Mesodermal cell (in vitro differentiated cells): Measurements from ENCODE around the gene TMEM59L.
"Not testable (repeated sequence)": the region's sequence is repeated elsewhere in the genome, so short reads cannot be mapped to it uniquely, and the experiment has no call there.

Source experiments
- H3K27ac ChIP-seq: 2 replicates; pipeline ENCODE4 v1.7.0; 2013; ENCODE audit warnings: mild to moderate bottlenecking, low read depth, low read length, moderate library complexity; ENCODE audit not compliant: severe bottlenecking
- H3K36me3 ChIP-seq: 2 replicates; pipeline ENCODE4 v1.7.1; 2013; ENCODE audit warnings: mild to moderate bottlenecking, low read length, moderate library complexity; ENCODE audit not compliant: control insufficient read depth, insufficient read depth
- H3K4me1 ChIP-seq: one replicate; pipeline ENCODE4 v1.7.1; 2013; ENCODE audit warnings: mild to moderate bottlenecking, low read length; ENCODE audit not compliant: insufficient read depth, control insufficient read depth, poor library complexity, severe bottlenecking
- H3K4me3 ChIP-seq: 2 replicates; pipeline ENCODE4 v1.7.0; 2013; ENCODE audit warnings: low read length, control low read depth, mild to moderate bottlenecking; ENCODE audit not compliant: insufficient read depth, poor library complexity, severe bottlenecking; ENCODE audit errors: extremely low read depth
- H3K9me3 ChIP-seq: 2 replicates; pipeline ENCODE4 v1.7.1; 2013; ENCODE audit warnings: mild to moderate bottlenecking, low read length, moderate library complexity; ENCODE audit not compliant: control insufficient read depth
- WGBS, 2 experiments: methylation state at CpG; one replicate each; pipeline ENCODE4 v1.1.5; 2013; ENCODE audit warnings: missing lambda C conversion rate in 2 of 2; ENCODE audit not compliant: insufficient coverage in 2 of 2; 5-methylcytosine and 5-hydroxymethylcytosine counted together

TMEM59L gene

DNA sequence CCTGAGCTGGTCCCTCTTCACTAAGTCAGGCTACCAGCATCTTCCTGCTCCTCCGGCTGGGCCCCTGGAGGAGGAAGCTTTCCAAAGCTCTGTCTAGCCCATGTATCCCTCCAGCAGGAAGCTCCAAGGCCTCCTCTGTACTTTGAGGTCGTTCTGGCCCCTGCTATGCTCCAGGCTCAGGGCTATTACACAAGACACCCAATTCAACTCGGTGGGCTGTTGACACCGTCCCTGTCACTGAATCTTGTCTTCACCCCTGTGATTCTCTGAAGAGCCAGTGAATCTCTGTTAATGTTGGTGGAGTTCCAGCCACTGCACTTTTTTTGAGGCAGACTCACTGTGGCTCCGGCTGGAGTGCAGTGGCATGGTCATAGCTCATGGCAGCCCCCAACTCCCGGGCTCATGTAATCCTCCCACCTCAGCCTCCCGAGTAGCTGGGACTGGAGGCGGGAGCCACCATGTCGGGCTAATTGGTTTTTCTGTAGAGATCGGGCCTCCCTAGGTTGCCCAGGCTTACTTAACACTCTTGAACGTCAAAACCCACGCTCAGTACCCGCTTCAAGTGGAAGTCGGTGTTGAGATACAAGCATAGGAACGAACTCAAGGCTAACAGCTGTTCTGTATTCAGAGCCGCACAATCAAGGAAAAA lies 24.6 kb upstream of the TMEM59L start:
- Histone ChIP-seq H3K36me3 (no peaks in the 10 kb centered on the region), H3K27ac (peak overlapping the region; percentile 85), H3K4me1 (peaks cover 5% of the 10 kb centered on the region), H3K9me3 (no peaks in the 10 kb centered on the region), H3K4me3 (peak overlapping the region; percentile 77)
- 52 to 59% methylated on average over 15 to 16 of the region's 16 CpGs for WGBS, 2 experiments

DNA sequence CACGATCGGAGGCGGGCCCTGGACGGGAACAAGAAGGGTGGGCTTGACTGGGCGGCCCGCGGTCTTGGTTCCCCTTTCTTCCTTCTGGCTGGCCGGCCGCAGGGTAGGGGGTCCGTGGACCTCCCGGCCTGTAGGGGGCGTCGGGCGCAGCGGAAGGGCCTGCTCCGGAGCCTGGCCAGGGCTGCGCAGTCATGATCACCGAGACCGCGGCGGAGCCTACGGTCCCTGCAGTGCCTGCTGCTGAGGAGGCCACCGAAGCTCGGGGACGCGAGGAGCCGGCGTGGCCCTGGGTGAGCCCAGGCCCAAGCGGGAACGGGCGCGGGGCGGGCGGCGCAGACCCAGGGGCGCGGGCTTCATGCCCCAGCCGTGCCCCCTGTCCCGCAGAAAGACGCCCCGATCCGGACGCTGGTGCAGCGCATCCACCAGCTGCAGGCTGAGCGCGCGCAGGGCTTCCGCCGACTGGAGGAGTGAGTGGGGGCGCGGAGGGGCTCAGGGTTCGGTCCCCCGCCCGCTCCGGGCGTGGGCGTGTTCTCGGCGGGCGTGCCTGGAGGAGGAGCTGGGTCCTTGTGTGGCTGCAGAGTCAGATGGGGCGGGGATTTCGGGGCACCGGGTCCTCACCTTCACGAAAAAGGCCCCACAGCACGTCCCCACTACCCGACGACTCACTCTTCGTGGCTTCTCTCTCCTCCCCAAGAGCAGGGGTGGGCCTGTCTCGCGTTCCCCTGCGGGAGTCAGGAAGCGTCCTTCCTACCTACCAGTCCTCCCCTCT lies 23.9 kb upstream of the TMEM59L start, which contains the start of gene REX1BD:
TSS of gene REX1BD (plus strand) at position 188 of the 769 bp plus-strand sequence. CDS start at position 192, 4 bp downstream.
- peak within 1 kb of the TSS; percentile 77 for H3K4me3 ChIP-seq
- WGBS, 2 experiments = 1% methylated on average over 52 to 69 of the region's 72 CpGs

DNA sequence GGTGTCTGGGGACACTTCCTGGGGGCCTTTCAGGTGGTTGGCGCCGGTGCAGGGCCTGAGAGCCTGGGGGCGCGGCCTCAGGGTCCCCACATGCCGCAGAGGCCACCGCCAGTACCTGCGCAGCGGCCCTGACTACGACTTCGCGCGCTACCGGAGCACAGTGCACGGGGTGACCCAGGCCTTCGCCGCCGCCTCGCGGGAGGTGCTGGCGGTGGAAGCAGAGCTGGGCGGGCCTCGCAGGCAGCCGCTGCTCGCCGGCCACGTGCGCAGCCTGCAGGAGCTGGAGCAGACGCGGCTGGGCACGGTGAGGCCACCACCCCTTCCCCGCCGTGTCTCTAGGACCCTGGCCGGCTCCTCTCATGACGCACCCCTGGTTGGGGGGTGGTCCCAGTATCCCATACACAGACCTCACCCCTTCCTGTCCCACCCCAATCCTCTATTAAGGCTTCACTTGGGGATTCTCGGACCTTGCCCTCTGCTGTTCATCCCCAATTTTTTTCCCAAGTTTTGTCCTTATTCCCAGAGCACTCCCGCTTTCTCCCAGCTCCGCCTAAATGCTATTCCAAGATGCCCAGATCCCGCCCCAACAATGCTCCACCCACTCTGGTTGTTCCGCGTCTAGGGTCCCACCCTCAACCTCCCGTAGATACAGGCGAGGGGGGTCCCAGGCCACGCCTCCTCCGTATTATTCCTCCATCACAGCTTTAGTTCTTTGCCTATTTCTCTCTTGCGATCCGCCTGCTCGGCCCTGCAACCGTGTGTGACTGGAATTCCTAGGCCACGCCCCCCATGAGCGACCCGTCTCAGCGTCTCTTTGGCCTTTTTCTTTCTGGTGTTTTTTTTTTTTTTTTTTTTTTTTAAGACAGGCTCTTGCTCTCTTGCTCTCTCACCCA lies 23.0 kb upstream of the TMEM59L start:
- peak overlapping the region; percentile 85 for H3K27ac ChIP-seq
- H3K4me1 ChIP-seq = peaks cover 5% of the 10 kb centered on the region
- H3K36me3 ChIP-seq = no peaks in the 10 kb centered on the region
- peak overlapping the region; percentile 77 for H3K4me3 ChIP-seq
- WGBS, 2 experiments = 0% methylated on average over 18 to 41 of the region's 52 CpGs
- H3K9me3 ChIP-seq = no peaks in the 10 kb centered on the region

More for the DNA sequence above, 23.9 kb upstream of the TMEM59L start, which contains the start of gene REX1BD:
- Histone ChIP-seq H3K9me3 (no peaks in the 10 kb centered on the region), H3K4me1 (peaks cover 5% of the 10 kb centered on the region), H3K36me3 (no peaks in the 10 kb centered on the region), H3K27ac (peak within 1 kb of the TSS; percentile 85)

DNA sequence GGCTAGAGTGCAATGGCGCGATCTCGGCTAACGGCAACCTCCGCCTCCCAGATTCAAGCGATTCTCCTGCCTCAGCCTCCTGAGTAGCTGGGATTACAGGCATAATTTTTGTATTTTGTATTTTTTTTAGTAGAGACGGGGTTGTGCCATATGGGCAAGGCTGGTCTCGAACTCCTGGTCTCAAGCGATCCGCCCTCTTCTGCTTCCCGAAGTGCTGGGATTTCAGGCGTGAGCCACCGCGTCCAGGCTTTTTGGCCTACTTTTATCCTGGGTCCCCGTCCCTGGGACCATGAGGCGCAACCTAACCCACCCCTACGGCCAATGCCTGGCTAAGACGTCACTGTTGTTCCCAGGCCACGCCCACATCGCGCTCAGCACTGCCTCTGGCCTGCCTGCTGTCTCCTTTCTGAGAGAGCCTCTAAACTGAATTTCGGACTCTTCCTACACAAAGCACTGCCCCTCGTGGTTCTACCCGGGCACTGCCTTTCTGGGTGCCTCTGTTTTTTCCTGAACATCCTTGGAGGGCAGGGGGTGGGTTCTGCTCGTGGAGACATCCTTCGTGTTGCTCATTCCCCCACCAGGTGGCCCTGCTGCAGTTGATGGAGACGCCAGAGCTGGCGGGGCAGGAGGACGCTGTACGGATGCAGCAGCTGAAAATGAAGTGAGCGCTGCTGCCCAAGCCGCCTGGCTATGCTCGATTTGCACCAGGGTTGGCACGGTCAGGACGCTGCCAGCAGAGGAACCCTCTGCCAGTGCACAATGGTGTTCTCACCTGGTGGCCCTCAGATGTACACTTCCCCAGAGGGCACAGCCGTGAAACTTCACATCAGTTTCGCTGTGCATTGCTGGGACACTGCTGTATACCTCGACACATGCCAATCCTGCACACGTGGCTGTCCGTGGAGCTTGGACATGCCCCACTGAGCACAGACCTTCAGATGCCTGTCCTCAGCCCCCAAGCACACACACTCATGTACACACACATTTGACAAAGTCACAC lies 22.1 kb upstream of the TMEM59L start:
- peaks cover 5% of the 10 kb centered on the region for H3K4me1 ChIP-seq
- H3K4me3 ChIP-seq = peak overlapping the region; percentile 77
- no peaks in the 10 kb centered on the region for H3K36me3 ChIP-seq
- WGBS, 2 experiments = 38 to 40% methylated on average over 30 to 31 of the region's 40 CpGs
- peak overlapping the region; percentile 85 for H3K27ac ChIP-seq
- no peaks in the 10 kb centered on the region for H3K9me3 ChIP-seq

DNA sequence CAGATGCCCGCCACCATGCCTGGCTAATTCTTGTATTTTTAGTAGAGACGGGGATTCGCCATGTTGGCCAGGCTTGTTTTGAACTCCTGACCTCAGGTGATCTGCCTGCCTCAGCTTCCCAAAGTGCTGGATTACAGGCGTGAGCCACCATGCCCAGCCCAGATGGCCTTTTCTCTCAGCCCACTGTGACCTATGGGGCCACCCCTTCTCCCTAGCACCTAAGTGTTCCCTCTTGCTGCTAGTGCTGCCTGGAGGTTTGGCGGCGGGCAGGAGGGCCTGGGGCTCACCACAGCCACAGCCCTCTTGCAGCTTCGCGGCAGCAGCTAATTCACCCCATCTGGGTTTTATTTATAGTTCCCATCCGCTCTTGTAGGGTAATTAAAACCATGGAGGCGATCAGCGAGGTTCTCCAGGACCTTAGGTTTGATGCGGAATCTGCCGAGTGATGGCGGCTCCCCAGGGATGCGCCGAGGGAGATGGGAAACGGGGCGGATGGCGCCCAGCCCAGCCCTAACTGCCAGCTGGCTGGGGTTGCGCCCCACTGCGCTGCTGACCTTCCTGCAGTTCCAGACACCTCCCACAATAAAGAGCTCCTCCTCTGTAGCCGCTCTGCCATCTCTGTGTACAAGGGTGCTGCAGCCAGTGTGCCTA lies 20.8 kb upstream of the TMEM59L start:
- no peak overlapping the region for H3K27ac ChIP-seq
- H3K4me3 ChIP-seq = no peak overlapping the region
- H3K9me3 ChIP-seq = no peaks in the 10 kb centered on the region
- 95 to 98% methylated on average over 16 to 17 of the region's 22 CpGs for WGBS, 2 experiments
- H3K4me1 ChIP-seq = peaks cover 5% of the 10 kb centered on the region
- H3K36me3 ChIP-seq = no peaks in the 10 kb centered on the region

DNA sequence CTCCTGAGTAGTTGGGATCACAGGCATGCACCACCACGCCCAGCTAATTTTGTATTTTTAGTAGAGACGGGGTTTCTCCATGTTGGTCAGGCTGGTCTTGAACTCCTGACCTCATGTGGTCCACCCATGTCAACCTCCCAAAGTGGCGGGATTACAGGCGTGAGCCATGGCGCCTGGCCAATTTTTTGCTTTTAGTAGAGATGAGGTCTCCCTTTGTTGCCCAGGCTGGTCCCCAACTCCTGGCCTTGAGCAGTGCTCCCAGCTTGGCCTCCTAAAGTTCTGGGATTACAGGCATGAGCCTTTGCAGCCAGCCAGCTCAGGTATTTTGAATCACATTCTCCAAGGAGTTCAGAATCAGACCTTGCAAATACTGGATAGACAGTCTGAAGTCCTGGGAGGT lies 19.9 kb upstream of the TMEM59L start:
- not testable (repeated sequence) for H3K9me3 ChIP-seq, H3K4me1 ChIP-seq, H3K36me3 ChIP-seq, H3K27ac ChIP-seq, H3K4me3 ChIP-seq
- WGBS, 2 experiments = 100% methylated on average over 3 to 5 of the region's 5 CpGs

DNA sequence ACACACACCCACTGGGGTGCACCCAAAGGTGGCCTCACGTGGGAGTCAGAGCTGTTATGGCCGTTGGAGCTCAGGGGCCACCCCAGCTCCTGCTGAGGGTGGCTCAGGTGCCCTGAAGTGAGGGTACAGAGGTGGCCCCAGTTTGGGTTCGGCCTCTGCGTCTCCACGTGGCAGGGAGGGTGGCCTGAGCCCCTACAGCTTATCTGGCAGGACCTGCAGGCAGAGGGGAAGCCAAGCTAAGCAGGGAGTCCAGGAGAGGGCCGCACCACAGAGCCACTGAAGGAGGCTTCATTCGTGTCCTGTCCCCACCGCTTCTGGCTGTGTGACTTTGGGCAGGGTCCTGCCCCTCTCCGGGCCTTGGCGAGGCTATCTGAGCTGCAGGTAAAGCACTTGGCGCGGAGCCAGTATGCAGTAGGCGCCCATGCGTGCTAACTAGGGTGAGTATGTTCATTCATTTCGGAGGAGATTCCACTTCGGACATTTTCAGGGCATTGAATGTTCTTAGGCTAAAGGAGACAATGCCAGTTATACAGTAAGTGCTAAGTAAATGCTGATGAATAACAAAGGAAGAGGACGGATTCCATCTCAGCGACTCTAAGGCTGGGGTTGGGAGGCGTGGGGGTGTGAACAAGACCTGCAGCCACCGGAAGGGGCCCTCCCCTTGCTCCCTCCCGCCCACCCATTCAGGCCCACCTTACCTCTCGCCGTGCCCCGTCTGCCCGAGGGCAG lies 19.1 kb upstream of the TMEM59L start:
- Histone ChIP-seq H3K9me3 (no peaks in the 10 kb centered on the region), H3K27ac (no peak overlapping the region), H3K36me3 (no peaks in the 10 kb centered on the region), H3K4me1 (no peaks in the 10 kb centered on the region), H3K4me3 (peak overlapping the region; percentile 28)
- WGBS, 2 experiments = 50 to 56% methylated on average over 16 to 17 of the region's 25 CpGs

DNA sequence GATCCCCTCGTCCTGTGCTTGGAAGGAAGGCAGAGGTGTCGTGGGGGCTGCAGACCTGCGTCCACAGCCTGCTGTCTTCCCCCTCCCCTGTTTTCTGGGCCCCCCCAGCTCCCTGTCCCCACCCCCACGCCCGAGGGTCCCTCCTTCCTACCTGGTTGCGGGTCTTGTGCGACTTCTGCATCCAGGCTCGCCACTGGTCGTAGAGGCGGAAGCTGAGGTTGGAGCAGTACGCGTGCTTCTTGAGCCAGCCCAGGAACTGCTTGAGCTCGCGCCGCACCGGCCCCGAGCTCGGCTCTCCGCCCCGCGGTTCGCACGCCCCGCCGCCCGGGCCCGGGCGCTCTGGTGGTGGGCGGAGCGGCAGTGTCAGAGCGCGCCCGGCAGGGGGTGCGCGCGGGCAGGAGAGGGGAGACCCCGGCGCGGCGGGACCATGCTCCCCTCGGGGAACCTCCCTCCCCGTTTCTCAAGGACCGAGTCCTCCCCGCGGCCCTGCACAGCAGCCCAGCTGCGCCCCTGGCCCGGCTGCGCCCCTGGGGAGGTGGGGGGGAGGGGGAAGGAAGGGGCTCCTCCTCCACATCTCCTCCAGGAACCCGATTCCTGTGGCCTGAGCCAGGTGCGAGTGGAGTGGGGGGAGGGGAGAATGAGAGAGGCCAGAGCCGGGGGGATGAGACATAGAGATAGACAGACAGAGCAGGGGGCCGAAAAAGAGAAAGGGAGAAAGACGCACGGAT lies 18.4 kb upstream of the TMEM59L start:
- Histone ChIP-seq H3K4me3 (peak overlapping the region; percentile 28), H3K36me3 (no peaks in the 10 kb centered on the region), H3K27ac (no peak overlapping the region), H3K4me1 (no peaks in the 10 kb centered on the region), H3K9me3 (no peaks in the 10 kb centered on the region)
- WGBS, 2 experiments = 4% methylated on average over 19 to 23 of the region's 54 CpGs
